Astrocyte of the cerebellum (primary cell): Measurements from ENCODE around the gene VGF.

Source experiments
- DNase-seq: peaks from one replicate; pipeline ENCODE4 v3.0.0-alpha.2; 2011; ENCODE audit warnings: low read depth
- H3K4me3 ChIP-seq: 2 replicates; pipeline ENCODE4 v1.5.1; 2011; ENCODE audit warnings: mild to moderate bottlenecking, low read depth, low read length, moderate library complexity
- CTCF ChIP-seq: IDR thresholded peaks from 2 replicates; pipeline ENCODE4 v1.5.1; 2012; ENCODE audit warnings: low read length, low read depth, moderate library complexity, mild to moderate bottlenecking; ENCODE audit errors: missing control alignments
- in situ Hi-C: cut with HindIII; loops from 2 replicates; pipeline ENCODE4 v1.10.0; 2017; ENCODE audit warnings: low sequenced_read_pairs

Gene VGF

DNA sequence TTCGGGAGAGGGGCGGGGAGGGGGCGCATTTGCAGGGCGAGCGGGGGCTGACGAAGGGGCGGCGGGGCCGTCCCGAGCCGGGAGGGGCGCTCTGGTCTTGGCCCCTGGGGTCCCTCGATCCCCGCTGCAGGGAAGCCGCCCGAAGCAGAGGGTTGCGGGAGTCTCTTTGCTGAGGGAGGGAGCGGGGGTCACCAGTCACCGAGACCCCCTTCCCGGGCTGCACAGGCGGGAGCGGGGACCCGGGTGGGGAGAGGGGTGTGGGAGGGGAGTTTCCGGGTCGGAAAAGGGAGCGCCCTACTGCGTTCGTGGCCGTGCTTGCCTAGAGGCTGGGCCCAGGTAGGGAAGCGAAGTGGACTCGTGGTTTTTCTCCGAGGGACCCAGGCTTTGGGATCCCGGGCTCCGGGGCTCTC lies 10.7 kb downstream of the VGF start:
- no peak for TF ChIP-seq CTCF
- DNase-seq, result no peak
- in situ Hi-C loops, result no loop called here
- peak overlapping the region; percentile 82 for H3K4me3 ChIP-seq

DNA sequence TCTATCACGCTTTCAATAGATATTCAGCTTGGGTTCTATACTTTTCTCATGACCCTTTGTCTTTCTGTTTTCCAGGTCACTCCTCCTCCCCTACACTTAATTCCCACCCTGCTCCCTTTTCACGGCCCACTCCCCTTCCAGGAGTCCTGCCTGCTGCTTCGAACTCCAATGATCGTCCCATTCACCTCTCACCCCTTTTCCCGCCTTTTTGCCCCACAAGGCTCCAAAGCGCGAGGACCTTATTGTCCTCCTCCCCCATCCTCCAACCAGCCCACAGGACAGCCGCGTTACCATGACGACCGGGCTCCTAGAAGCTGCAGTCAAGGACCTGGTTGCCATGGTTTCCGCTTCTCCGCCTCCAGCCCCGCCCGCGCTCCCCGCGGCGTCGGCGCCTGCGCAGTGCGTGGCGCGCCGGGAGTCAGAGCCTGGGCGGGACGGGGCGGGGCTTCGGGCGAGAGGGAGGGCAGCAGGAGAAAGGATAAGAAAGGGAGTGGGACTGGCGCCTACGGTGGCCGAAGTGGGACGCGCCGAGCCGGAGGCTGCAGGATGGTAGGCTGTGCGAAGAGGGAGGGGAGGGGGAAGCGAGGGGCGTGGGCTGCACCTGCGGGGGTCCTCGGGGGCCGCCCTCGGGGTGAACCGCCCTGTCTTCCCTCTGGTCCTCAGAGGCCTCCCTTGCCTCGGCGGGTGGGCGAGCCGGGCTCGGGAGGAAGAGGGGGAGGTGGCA lies 11.2 kb downstream of the VGF start, which contains the start of gene AP1S1:
Gene AP1S1 (plus strand): TSS at position 508 of the 724 bp plus-strand sequence. CDS start 39 bp downstream, at position 547.
- peak; percentile 79 for DNase-seq
- TF ChIP-seq CTCF, result no peak
- H3K4me3 ChIP-seq, result peak within 1 kb of the TSS; percentile 82
- in situ Hi-C loops, result no loop called here

GRCh38 chr7:101151908-101152651 lies 13.3 kb downstream of the VGF start:
- DNase-seq, result no peak
- TF ChIP-seq CTCF, result no peak
- in situ Hi-C loops, result no loop called here
- no peak overlapping the region for H3K4me3 ChIP-seq

DNA sequence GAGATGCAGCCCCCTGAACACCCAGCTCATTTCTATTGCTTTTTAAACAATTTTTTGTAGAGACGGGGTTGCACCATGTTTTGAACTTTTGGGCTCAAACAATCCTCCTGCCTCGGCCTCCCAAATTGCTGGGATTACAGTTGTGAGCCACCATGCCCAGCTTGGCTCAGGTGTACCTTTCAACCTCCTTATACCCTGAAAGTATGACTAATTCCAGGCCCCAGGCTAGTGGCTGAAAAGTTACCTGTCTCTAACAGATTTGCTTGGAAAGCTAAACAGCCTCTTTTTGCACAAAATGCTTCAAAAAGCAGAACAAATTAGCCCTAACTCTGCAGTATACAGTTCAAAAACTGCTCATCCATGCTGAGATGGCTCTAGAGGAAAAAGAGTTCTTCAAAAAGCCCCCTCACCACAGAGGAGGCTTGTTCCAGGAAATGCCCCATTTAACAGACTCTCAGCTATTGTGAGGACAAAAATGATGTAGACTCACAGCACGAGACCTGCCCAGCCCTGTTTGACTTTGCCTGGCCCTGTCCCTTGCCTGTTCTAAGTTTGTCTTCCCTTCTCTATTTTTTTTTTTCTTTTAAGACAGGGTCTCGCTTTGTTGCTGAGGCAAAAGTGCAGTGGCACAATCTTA lies 24.5 kb downstream of the VGF start:
- in situ Hi-C loops, result no loop called here
- H3K4me3 ChIP-seq, result no peak overlapping the region

GRCh38 chr7:101140339-101140699 lies 25.1 kb downstream of the VGF start:
- TF ChIP-seq CTCF, result no peak
- DNase-seq, result no peak
- in situ Hi-C loops, result no loop called here

More for the DNA sequence above, 24.5 kb downstream of the VGF start:
- no peak for TF ChIP-seq CTCF
- no peak for DNase-seq

GRCh38 chr7:101138213-101138870 lies 27.0 kb downstream of the VGF start:
- in situ Hi-C loops, result no loop called here
- no peak overlapping the region for H3K4me3 ChIP-seq
- DNase-seq, result peak; percentile 93
- TF ChIP-seq CTCF, result peak; percentile 72

More at GRCh38 chr7:101140339-101140699, 25.1 kb downstream of the VGF start:
- no peak overlapping the region for H3K4me3 ChIP-seq
